Caco-2 (cell line): ENCODE measurements around the gene USP27X. TPM values are rescaled to one million over a fixed set of nuclear protein-coding genes. Genes with fewer than 3 reads are reported as not detected.

Experiments used
- BruUV-seq: library from RNA; stranded (reverse); fragments of 400-500 nt; replicated peaks from 2 replicates; lab custom pipeline; 2021; lab: Mats Ljungman, UMichigan
- CTCF ChIA-PET: fragments of 300-600 bp; sonication (Branson Sonifier 250); formaldehyde crosslinking; loops from one replicate; lab custom pipeline; 2022; ENCODE audit warnings: antibody characterized with exemption; lab: Charles Lee
- POLR2A ChIA-PET: fragments of 300-600 bp; sonication (Branson Sonifier 250); formaldehyde crosslinking; loops from one replicate; lab custom pipeline; 2022; ENCODE audit warnings: antibody characterized with exemption; lab: Charles Lee
- DNase-seq, 2 experiments: peaks; one replicate each; pipeline versions ENCODE4 v3.0.0 to v3.0.0-alpha.2; 2020 to 2022
- H3K27me3 ChIP-seq: replicated peaks from 2 replicates; pipeline ENCODE4 v1.6.0; 2011; ENCODE audit warnings: low read length; ENCODE audit not compliant: control insufficient read depth, insufficient read depth
- H3K36me3 ChIP-seq: 2 replicates; pipeline ENCODE4 v1.5.1; 2011; ENCODE audit warnings: low read length; ENCODE audit not compliant: control insufficient read depth, insufficient read depth
- H3K4me1 ChIP-seq: fragments of 250-450 bp; sonication (Bioruptor Pico); 2 replicates; pipeline ENCODE4 v1.5.1; 2020; ENCODE audit warnings: mild to moderate bottlenecking
- H3K4me3 ChIP-seq: 2 replicates; pipeline ENCODE4 v1.5.1; 2011; ENCODE audit warnings: low read depth, mild to moderate bottlenecking, control low read depth, low read length
- H3K9me3 ChIP-seq: fragments of 250-450 bp; sonication (Bioruptor Pico); 2 replicates; pipeline ENCODE4 v1.5.1; 2020; ENCODE audit warnings: mild to moderate bottlenecking, moderate library complexity
- H3K27ac Mint-ChIP-seq: one replicate; pipeline ENCODE4 v1.8.0; 2022; ENCODE audit warnings: mixed read lengths; ENCODE audit not compliant: unreplicated experiment
- H3K27me3 Mint-ChIP-seq: one replicate; pipeline ENCODE4 v1.8.0; 2022; ENCODE audit warnings: mixed read lengths; ENCODE audit not compliant: insufficient read depth, unreplicated experiment
- H3K36me3 Mint-ChIP-seq: one replicate; pipeline ENCODE4 v1.8.0; 2022; ENCODE audit warnings: mild to moderate bottlenecking, mixed read lengths; ENCODE audit not compliant: insufficient read depth, unreplicated experiment
- H3K4me1 Mint-ChIP-seq: one replicate; pipeline ENCODE4 v1.8.0; 2022; ENCODE audit warnings: low read depth, mixed read lengths; ENCODE audit not compliant: unreplicated experiment
- H3K4me3 Mint-ChIP-seq: one replicate; pipeline ENCODE4 v1.8.0; 2022; ENCODE audit warnings: mild to moderate bottlenecking, moderate library complexity, mixed read lengths; ENCODE audit not compliant: unreplicated experiment
- H3K9me3 Mint-ChIP-seq: one replicate; pipeline ENCODE4 v1.8.0; 2022; ENCODE audit warnings: mixed read lengths; ENCODE audit not compliant: unreplicated experiment
- intact Hi-C: fragments of 100-400 bp; cut with micrococcal nuclease; formaldehyde crosslinking; loops from one replicate; pipeline ENCODE4 v1.10.0; 2022; ENCODE audit not compliant: unreplicated experiment
- total RNA-seq: library from RNA; stranded (reverse); gene quantifications from 2 replicates; pipeline ENCODE4 v1.2.3, GENCODE V29; 2022
- TF ChIP-seq, protein P1 (sequence below), 2 experiments: fragments of 200-600 bp in 1 of 2; IDR thresholded peaks; 1 replicate in 1 of 2; 2 replicates in 1 of 2; pipeline versions ENCODE4 v1.5.1 to v1.8.0; 2011 to 2022; ENCODE audit warnings: antibody characterized with exemption in 1 of 2, control low read depth in 1 of 2, inconsistent platforms in 1 of 2, low read depth in 1 of 2, low read length in 1 of 2, mild to moderate bottlenecking in 1 of 2, moderate library complexity in 1 of 2; ENCODE audit not compliant: insufficient read depth in 1 of 2, severe bottlenecking in 1 of 2, unreplicated experiment in 1 of 2

USP27X gene
- total RNA-seq, 1 experiment from 2014 or later = 13.5 TPM

DNA sequence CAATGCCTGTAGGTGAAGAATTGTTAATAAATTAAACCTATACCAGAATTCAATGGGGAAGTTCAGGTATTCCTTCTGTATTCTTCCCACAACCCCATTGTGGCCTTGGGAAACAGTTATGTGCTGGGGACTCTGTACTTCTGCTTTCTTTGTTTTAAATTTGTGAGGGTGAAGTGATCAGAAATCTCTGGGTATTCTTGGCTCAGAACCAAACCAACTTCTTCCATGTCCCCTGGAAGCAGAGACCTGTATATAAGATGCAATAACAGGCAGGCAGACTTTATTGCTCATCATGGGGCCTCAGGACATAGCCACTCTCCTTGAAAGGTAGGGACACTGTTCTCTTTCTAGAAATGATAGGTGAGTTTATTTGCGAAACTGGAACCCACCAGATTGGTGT is 19.8 kb upstream of the USP27X start:
- Histone ChIP-seq H3K4me3 (no peak overlapping the region), H3K36me3 (no peaks in the 10 kb centered on the region), H3K4me1 (peaks cover 40% of the 10 kb centered on the region), H3K27me3 (no peaks in the 10 kb centered on the region), H3K9me3 (no peaks in the 10 kb centered on the region)
- intact Hi-C loops = no loop called here
- Mint-ChIP-seq H3K36me3 (no peaks in the 10 kb centered on the region), H3K9me3 (peaks cover 6% of the 10 kb centered on the region), H3K4me3 (no peak overlapping the region), H3K27ac (no peak overlapping the region), H3K27me3 (no peaks in the 10 kb centered on the region), H3K4me1 (peaks cover 31% of the 10 kb centered on the region)
- no TSS peak for BruUV-seq
- DNase-seq = no peak
- TF ChIP-seq, protein P1, sequence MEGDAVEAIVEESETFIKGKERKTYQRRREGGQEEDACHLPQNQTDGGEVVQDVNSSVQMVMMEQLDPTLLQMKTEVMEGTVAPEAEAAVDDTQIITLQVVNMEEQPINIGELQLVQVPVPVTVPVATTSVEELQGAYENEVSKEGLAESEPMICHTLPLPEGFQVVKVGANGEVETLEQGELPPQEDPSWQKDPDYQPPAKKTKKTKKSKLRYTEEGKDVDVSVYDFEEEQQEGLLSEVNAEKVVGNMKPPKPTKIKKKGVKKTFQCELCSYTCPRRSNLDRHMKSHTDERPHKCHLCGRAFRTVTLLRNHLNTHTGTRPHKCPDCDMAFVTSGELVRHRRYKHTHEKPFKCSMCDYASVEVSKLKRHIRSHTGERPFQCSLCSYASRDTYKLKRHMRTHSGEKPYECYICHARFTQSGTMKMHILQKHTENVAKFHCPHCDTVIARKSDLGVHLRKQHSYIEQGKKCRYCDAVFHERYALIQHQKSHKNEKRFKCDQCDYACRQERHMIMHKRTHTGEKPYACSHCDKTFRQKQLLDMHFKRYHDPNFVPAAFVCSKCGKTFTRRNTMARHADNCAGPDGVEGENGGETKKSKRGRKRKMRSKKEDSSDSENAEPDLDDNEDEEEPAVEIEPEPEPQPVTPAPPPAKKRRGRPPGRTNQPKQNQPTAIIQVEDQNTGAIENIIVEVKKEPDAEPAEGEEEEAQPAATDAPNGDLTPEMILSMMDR (IDR thresholded peaks at IDR 0.05; ENCODE audit: insufficient read depth in 1 of 2, low read depth in 1 of 2, low read length in 1 of 2, severe bottlenecking in 1 of 2, unreplicated experiment in 1 of 2) = no peak
- POLR2A ChIA-PET = no interaction called here
- CTCF ChIA-PET = no interaction called here

DNA sequence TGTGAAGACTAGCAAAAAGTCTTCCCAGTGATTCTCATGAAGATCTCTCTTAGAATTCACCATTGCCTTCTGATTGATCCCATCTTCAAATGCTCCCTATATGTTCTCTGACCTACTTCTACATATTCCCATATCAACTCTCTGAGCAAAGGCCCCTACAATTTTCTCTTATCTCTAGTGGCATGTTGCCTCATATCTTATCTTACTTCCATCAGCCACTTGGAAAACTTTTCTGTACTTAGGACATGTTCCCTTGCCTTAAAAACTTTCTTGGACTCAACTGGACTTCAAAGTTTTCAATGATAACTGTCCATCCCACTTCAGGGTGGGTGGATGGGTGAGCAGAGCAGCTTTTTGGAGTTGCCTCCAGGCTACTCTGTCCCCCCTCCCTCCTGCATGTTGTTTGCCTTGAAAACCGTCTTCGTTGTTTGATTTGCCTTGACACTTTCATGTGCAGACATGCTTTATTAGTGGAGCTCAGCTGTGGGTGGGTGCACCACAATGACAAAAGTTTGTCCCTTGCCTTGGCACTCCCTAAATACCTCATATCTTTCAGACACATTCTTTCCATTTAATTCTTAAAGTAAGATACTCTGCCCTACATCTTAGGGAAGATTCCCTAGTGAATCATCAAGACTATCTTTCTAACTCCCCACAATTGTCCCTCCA is 18.3 kb upstream of the USP27X start:
- peak overlapping the region; percentile 26 for H3K4me3 Mint-ChIP-seq
- H3K27ac Mint-ChIP-seq = peak overlapping the region; percentile 62
- ChIA-PET POLR2A (no interaction called here), CTCF (no interaction called here)
- H3K27me3 Mint-ChIP-seq = no peaks in the 10 kb centered on the region
- H3K4me1 ChIP-seq = peaks cover 40% of the 10 kb centered on the region
- no peak overlapping the region for H3K4me3 ChIP-seq
- no peaks in the 10 kb centered on the region for H3K36me3 Mint-ChIP-seq
- peaks cover 6% of the 10 kb centered on the region for H3K9me3 Mint-ChIP-seq
- no peaks in the 10 kb centered on the region for H3K36me3 ChIP-seq
- TF ChIP-seq, protein P1 (IDR thresholded peaks at IDR 0.05; ENCODE audit: insufficient read depth in 1 of 2, low read depth in 1 of 2, low read length in 1 of 2, severe bottlenecking in 1 of 2, unreplicated experiment in 1 of 2) = no peak
- DNase-seq = peak; percentile 54 to 79
- H3K9me3 ChIP-seq = no peaks in the 10 kb centered on the region
- peaks cover 31% of the 10 kb centered on the region for H3K4me1 Mint-ChIP-seq
- intact Hi-C loops = loop anchor here (1.0 to 2.0 kb wide), 2 partner anchors 16 to 49 kb away; no protein-coding TSS in a partner anchor
- no TSS peak for BruUV-seq
- H3K27me3 ChIP-seq = no peaks in the 10 kb centered on the region

DNA sequence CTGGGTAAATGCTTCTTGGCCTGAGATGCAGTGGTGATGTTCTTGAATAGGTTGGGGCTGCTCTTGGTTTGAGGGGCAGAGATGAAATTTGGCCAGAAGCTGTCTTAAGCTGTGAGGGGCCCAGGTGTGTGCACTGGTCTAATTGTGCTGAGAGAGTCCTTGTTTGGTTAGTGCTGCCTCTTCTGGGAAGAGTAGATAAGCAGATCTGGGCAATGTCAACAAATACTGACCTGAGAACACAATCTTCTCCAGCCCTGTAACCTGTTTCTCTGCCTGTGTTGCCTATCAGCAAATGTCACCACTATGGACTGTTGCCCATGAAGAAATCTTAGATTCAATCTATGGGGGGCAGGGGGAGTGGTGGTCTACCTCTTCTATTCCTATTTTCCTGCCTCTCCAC is 17.2 kb upstream of the USP27X start:
- no peaks in the 10 kb centered on the region for H3K27me3 Mint-ChIP-seq
- TF ChIP-seq, protein P1 (IDR thresholded peaks at IDR 0.05; ENCODE audit: insufficient read depth in 1 of 2, low read depth in 1 of 2, low read length in 1 of 2, severe bottlenecking in 1 of 2, unreplicated experiment in 1 of 2) = no peak
- Histone ChIP-seq H3K27me3 (no peaks in the 10 kb centered on the region), H3K4me3 (no peak overlapping the region), H3K36me3 (no peaks in the 10 kb centered on the region), H3K4me1 (peaks cover 34% of the 10 kb centered on the region), H3K9me3 (no peaks in the 10 kb centered on the region)
- intact Hi-C loops = no loop called here
- BruUV-seq = no TSS peak
- H3K36me3 Mint-ChIP-seq = no peaks in the 10 kb centered on the region
- peak; percentile 31 to 57 for DNase-seq
- H3K4me3 Mint-ChIP-seq = no peak overlapping the region
- POLR2A ChIA-PET = no interaction called here
- H3K4me1 Mint-ChIP-seq = peaks cover 25% of the 10 kb centered on the region
- CTCF ChIA-PET = no interaction called here
- peaks cover 6% of the 10 kb centered on the region for H3K9me3 Mint-ChIP-seq
- H3K27ac Mint-ChIP-seq = peak overlapping the region; percentile 64
